Cardiac muscle cell (in vitro differentiated cells and primary cell): Measurements from ENCODE around the gene HAGHL. TPM values are rescaled to one million over a fixed set of nuclear protein-coding genes. Genes with fewer than 3 reads are reported as not detected.
A peak's percentile ranks its signal among the peaks of the same experiment; 100 is the strongest.

Experiments used
- DNase-seq, 2 donors: peaks; one replicate each; pipeline versions ENCODE4 v3.0.0 to v3.0.0-alpha.2; 2010 to 2017; ENCODE audit warnings: low read depth in 1 of 2, low spot score in 1 of 2
- H3K27ac ChIP-seq: fragments of 200-600 bp; sonication (generic); 2 replicates; pipeline ENCODE4 v1.5.1; 2016
- H3K27me3 ChIP-seq: fragments of 200-600 bp; sonication (generic); 2 replicates; pipeline ENCODE4 v1.6.0; 2016; ENCODE audit warnings: control low read depth
- H3K36me3 ChIP-seq: fragments of 200-600 bp; sonication (generic); 2 replicates; pipeline ENCODE4 v1.5.1; 2016; ENCODE audit warnings: control low read depth
- H3K4me1 ChIP-seq: fragments of 200-600 bp; sonication (generic); 2 replicates; pipeline ENCODE4 v1.8.1; 2017; ENCODE audit warnings: low read depth, mild to moderate bottlenecking, mixed run types
- H3K4me3 ChIP-seq: fragments of 200-600 bp; sonication (generic); 2 replicates; pipeline ENCODE4 v1.5.1; 2016; ENCODE audit warnings: mild to moderate bottlenecking
- H3K9me3 ChIP-seq: fragments of 200-600 bp; sonication (generic); 2 replicates; pipeline ENCODE4 v1.5.1; 2017; ENCODE audit warnings: low read depth, mild to moderate bottlenecking, control low read depth
- polyA plus RNA-seq: library from polyadenylated mRNA; unstranded; fragments of >200 nt; fragmentation: Nextera tagmentation; extraction: Ambion mirVana; gene quantifications from 2 replicates; pipeline ENCODE4 v1.2.1, GENCODE V29; 2016
- total RNA-seq: library from RNA; depleted of rRNA; stranded (reverse); fragments of >200 nt; gene quantifications from 2 replicates; pipeline ENCODE4 v1.2.3, GENCODE V29; 2016
- TF ChIP-seq, protein P1 (sequence below): IDR thresholded peaks from 2 replicates; pipeline ENCODE4 v1.5.1; 2012; ENCODE audit warnings: low read depth, mild to moderate bottlenecking, low read length

HAGHL gene
- total and polyA plus RNA-seq, 2 experiments from 2014 or later: 27.7 to 47.5 TPM

DNA sequence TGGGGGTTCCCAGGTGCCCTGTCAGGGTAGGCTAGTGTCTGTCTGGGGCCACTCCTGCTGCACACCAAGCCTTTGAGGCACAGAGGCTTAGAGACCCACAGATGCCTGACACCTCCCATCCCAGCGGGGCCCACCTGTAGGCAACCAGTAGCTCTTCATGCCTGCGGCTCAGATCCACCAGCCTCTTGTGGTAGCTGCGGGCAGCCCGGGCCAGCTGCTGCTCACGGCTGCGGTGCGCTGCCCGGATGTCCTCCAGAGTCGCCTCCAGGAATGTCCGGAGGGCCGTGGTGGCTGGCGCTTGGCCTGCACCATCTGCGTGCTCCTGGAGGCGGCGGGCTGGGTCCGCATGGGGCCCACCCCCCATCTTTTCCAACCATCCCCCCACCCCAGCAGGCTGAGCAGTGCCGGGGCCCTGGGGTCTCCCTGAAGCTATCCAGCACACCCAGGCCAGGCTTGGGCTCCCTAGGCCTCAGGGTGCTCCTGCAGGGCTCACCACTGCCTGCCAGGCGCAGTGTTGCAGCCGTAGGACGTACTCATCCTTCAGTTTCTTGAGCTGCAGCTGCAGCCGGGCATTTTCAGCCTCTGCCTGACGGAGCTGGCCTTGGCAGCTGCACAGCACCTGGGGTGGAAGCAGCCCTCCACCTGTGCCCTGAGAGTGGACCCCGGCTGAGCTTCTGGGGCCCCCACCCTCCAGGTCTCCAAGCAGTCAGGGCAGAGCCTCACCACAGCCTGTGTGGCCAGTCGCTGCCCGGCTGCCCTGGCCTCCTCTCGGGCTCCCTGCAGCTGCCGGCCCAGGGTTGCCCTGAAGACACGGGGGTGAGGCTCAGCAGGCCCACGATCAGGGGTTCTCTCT lies 2.5 kb upstream of the HAGHL start:
- Histone ChIP-seq H3K4me3 (no peak overlapping the region), H3K27ac (no peak overlapping the region), H3K4me1 (peaks cover 12% of the 10 kb centered on the region), H3K36me3 (no peaks in the 10 kb centered on the region), H3K9me3 (no peaks in the 10 kb centered on the region), H3K27me3 (no peaks in the 10 kb centered on the region)
- no peak for DNase-seq
- TF ChIP-seq, protein P1, sequence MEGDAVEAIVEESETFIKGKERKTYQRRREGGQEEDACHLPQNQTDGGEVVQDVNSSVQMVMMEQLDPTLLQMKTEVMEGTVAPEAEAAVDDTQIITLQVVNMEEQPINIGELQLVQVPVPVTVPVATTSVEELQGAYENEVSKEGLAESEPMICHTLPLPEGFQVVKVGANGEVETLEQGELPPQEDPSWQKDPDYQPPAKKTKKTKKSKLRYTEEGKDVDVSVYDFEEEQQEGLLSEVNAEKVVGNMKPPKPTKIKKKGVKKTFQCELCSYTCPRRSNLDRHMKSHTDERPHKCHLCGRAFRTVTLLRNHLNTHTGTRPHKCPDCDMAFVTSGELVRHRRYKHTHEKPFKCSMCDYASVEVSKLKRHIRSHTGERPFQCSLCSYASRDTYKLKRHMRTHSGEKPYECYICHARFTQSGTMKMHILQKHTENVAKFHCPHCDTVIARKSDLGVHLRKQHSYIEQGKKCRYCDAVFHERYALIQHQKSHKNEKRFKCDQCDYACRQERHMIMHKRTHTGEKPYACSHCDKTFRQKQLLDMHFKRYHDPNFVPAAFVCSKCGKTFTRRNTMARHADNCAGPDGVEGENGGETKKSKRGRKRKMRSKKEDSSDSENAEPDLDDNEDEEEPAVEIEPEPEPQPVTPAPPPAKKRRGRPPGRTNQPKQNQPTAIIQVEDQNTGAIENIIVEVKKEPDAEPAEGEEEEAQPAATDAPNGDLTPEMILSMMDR: no peak

DNA sequence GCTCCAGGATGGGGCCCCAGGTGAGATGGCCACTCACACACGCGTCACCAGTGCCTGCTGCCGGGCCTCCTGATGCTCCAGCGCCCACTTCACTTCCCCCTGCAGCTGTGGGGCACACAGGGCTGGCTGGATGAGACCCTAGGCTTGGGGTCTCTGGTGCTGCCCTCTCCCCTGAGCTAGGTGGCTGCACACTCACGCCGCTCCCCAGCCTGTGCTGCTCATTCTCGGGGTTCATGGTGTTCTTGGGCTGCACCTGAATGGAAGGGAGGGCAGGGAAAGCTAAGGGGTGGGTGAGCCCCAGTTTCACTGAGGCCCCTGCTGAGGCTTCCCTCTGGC lies 1.9 kb upstream of the HAGHL start:
- no peak for DNase-seq
- TF ChIP-seq, protein P1: no peak
- H3K27me3 ChIP-seq: no peaks in the 10 kb centered on the region

DNA sequence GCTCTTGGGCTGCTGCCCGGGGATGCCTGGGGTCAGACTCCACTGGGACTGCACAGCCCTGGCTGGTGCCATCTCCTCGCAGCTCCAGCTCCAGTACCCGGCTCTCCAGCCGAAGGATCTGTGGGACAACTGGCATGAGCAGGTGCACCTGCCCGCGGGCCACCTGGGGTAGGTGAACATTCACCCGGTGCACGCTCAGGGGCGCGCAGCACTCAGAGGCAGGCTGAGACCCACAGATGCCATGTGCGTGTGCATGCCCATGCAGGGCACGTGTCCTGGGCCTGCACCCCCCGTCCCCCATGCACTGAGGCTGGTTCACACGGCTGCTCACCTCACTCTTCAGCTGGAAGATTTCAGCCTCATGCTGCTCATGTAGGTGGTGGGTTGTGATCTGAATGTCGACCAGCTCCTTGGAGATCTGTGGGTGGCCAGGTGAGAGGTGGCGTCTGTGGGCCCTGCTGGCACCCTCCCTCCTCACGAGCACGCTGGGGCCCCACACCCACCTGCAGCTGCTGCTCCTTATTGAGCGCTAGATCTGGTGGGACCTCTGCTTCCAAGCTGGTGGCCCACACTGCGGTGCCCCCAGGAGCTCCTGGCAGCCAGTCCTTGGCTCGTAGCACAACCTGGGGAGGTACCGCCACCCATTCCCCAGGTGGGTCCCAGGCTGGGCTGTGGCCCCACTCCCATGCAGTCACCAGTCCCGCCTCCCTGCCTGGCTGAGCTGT lies 1.3 kb upstream of the HAGHL start:
- no peak overlapping the region for H3K4me3 ChIP-seq
- H3K27ac ChIP-seq: no peak overlapping the region
- H3K36me3 ChIP-seq: no peaks in the 10 kb centered on the region
- peaks cover 4% of the 10 kb centered on the region for H3K4me1 ChIP-seq
- no peak for DNase-seq
- TF ChIP-seq, protein P1: no peak
- H3K9me3 ChIP-seq: no peaks in the 10 kb centered on the region
- no peaks in the 10 kb centered on the region for H3K27me3 ChIP-seq

More for the DNA sequence above, 1.9 kb upstream of the HAGHL start:
- Histone ChIP-seq H3K9me3 (no peaks in the 10 kb centered on the region), H3K27ac (no peak overlapping the region), H3K4me1 (peaks cover 6% of the 10 kb centered on the region), H3K4me3 (no peak overlapping the region), H3K36me3 (no peaks in the 10 kb centered on the region)

DNA sequence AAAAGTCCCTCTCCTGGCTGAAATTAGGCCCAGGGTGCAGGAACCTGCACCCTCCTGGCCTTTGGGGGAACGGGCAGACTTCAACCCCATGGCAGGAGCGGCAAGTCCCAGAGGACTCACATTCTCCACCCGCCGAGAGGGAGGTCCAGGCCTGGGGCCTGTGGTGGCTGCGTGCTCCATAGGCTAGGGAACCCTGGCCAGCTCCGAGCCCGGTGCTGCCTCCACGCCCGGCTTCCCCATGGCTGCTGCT lies 793 bp upstream of the HAGHL start:
- no peak for DNase-seq
- no peak overlapping the region for H3K4me3 ChIP-seq
- H3K27ac ChIP-seq: no peak overlapping the region
- H3K9me3 ChIP-seq: no peaks in the 10 kb centered on the region
- H3K27me3 ChIP-seq: no peaks in the 10 kb centered on the region
- TF ChIP-seq, protein P1: no peak
- no peaks in the 10 kb centered on the region for H3K36me3 ChIP-seq
- H3K4me1 ChIP-seq: peaks cover 4% of the 10 kb centered on the region

DNA sequence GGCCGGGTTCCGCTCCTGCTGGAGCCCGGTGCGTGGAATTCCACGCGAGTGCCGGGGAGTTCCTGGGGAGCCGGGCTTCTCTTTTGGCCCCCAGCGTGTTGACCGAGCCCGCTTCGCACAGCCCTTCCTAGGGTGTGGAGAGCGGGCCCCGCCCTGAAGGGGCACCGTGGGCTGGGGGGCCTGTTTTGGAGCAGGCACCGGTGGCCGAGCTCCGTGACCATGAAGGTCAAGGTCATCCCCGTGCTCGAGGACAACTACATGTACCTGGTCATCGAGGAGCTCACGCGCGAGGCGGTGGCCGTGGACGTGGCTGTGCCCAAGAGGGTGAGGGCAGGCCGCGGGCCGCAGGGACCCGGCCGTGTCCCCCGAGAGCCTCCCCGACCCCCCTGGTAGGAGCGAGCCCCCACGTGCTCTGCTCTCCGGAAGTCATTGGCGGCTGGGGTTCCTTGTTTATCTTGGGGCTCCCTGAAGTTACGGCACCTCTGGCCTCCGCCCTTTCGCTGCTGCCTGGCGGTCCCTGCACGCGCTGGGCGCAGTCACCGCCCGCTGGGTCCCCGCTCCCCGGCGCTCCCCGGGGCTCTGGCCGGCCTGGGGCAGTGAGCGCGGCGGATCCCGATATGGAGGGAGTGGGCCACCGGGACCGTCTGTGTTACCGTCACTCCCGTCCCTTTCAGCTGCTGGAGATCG lies 528 bp downstream of the HAGHL start:
- DNase-seq: peak in 1 of 2 donors; percentile 29
- no peaks in the 10 kb centered on the region for H3K4me1 ChIP-seq
- no peaks in the 10 kb centered on the region for H3K36me3 ChIP-seq
- H3K4me3 ChIP-seq: peak overlapping the region; percentile 38
- H3K27me3 ChIP-seq: no peaks in the 10 kb centered on the region
- no peak overlapping the region for H3K27ac ChIP-seq
- no peaks in the 10 kb centered on the region for H3K9me3 ChIP-seq
- TF ChIP-seq, protein P1: no peak
